SU-DHL-6 (cell line): ENCODE results near the gene DPP9.

ENCODE experiments used
- H2AFZ ChIP-seq: fragments of 200-600 bp; sonication (generic); 2 replicates; pipeline ENCODE4 v1.6.1; 2014; ENCODE audit warnings: low read depth, mild to moderate bottlenecking, moderate library complexity, mixed read lengths, antibody characterized with exemption, low read length; ENCODE audit not compliant: severe bottlenecking
- H3F3A ChIP-seq: fragments of 200-600 bp; shearing (Covaris generic); 2 replicates; pipeline ENCODE4 v1.6.0; 2016; ENCODE audit warnings: antibody characterized with exemption, mild to moderate bottlenecking; ENCODE audit not compliant: insufficient read depth
- H3K27ac ChIP-seq: fragments of 200-600 bp; sonication (generic); 2 replicates; pipeline ENCODE4 v1.5.1; 2016; ENCODE audit warnings: low read depth, mild to moderate bottlenecking, low read length, moderate library complexity, mixed read lengths
- H3K27me3 ChIP-seq: fragments of 200-600 bp; sonication (generic), shearing (Covaris generic); 2 replicates; pipeline ENCODE4 v1.6.0; 2014; ENCODE audit warnings: mild to moderate bottlenecking, low read length
- H3K36me3 ChIP-seq: fragments of 200-600 bp; sonication (generic); 2 replicates; pipeline ENCODE4 v1.6.1; 2014; ENCODE audit warnings: mild to moderate bottlenecking, low read length, mixed read lengths
- H3K4me2 ChIP-seq: fragments of 300-600, 200-600 bp; shearing (Covaris generic), sonication (generic); 2 replicates; pipeline ENCODE4 v1.6.0; 2014; ENCODE audit warnings: low read length, low read depth, mild to moderate bottlenecking; ENCODE audit not compliant: poor library complexity, severe bottlenecking
- H3K4me3 ChIP-seq: fragments of 200-600 bp; sonication (generic); 2 replicates; pipeline ENCODE4 v1.5.1; 2014; ENCODE audit warnings: antibody characterized with exemption, low read length, mild to moderate bottlenecking, mixed read lengths; ENCODE audit not compliant: insufficient read depth, poor library complexity, severe bottlenecking
- H3K79me2 ChIP-seq: fragments of 200-600 bp; sonication (generic); 2 replicates; pipeline ENCODE4 v1.6.1; 2014; ENCODE audit warnings: mild to moderate bottlenecking, low read length, moderate library complexity; ENCODE audit not compliant: insufficient read depth
- H3K9ac ChIP-seq: fragments of 200-600 bp; sonication (generic); 2 replicates; pipeline ENCODE4 v1.7.0; 2014; ENCODE audit warnings: mild to moderate bottlenecking, low read length
- H3K9me2 ChIP-seq: fragments of 200-600 bp; sonication (generic); replicated peaks from 2 replicates; pipeline ENCODE4 v1.6.1; 2014; ENCODE audit warnings: low read length; ENCODE audit not compliant: insufficient read depth
- H3K9me3 ChIP-seq: fragments of 200-600 bp; sonication (generic); 2 replicates; pipeline ENCODE4 v1.6.1; 2014; ENCODE audit warnings: low read length, mixed read lengths; ENCODE audit not compliant: insufficient read depth
- H4K20me1 ChIP-seq: fragments of 200-600 bp; sonication (generic); 2 replicates; pipeline ENCODE4 v1.6.1; 2014; ENCODE audit warnings: low read depth, mild to moderate bottlenecking, antibody characterized with exemption, low read length, moderate library complexity, mixed read lengths
- CTCF ChIP-seq: fragments of 200-600 bp; sonication (generic); IDR thresholded peaks from one replicate; pipeline ENCODE4 v1.5.1; 2017; ENCODE audit warnings: antibody characterized with exemption, mild to moderate bottlenecking, low read length, moderate library complexity; ENCODE audit not compliant: insufficient read depth, poor library complexity, severe bottlenecking
- EZH2phosphoT487 ChIP-seq: fragments of 200-600 bp; sonication (generic), shearing (Covaris generic); conservative IDR thresholded peaks from 2 replicates; pipeline ENCODE4 v1.6.1; 2018; ENCODE audit warnings: mild to moderate bottlenecking, antibody characterized with exemption, low read length, moderate library complexity, mixed read lengths

Gene DPP9

GRCh38 chr19:4640247-4641000 lies 83.2 kb downstream of the DPP9 start:
- H3K9me3 ChIP-seq: no peaks in the 10 kb centered on the region
- peaks cover 14% of the 10 kb centered on the region; the same call in 1 of the 2 replicates for H3K79me2 ChIP-seq
- peak overlapping the region; percentile 76 for H3K9ac ChIP-seq
- no peaks in the 10 kb centered on the region for H3K36me3 ChIP-seq
- peaks cover 10% of the 10 kb centered on the region; the same call in 1 of the 2 replicates for H3F3A ChIP-seq
- no peaks in the 10 kb centered on the region for H3K27me3 ChIP-seq
- H4K20me1 ChIP-seq: no peaks in the 10 kb centered on the region
- no peak overlapping the region for H3K27ac ChIP-seq
- TF ChIP-seq EZH2phosphoT487 (no peak), CTCF (no peak)
- no peaks in the 10 kb centered on the region for H3K9me2 ChIP-seq
- no peak overlapping the region for H2AFZ ChIP-seq
- H3K4me3 ChIP-seq: peak overlapping the region; percentile 72
- H3K4me2 ChIP-seq: peak overlapping the region; percentile 73

- TF ChIP-seq EZH2phosphoT487: no peak
- TF ChIP-seq CTCF: no peak
- no peaks in the 10 kb centered on the region for H4K20me1 ChIP-seq
- H3K9me3 ChIP-seq: no peaks in the 10 kb centered on the region
- H3K36me3 ChIP-seq: no peaks in the 10 kb centered on the region
- H3K9ac ChIP-seq: peak overlapping the region; percentile 76
- no peaks in the 10 kb centered on the region for H3K27me3 ChIP-seq
- peak overlapping the region; percentile 73 for H3K4me2 ChIP-seq
- peak overlapping the region; percentile 43 for H2AFZ ChIP-seq
- peaks cover 14% of the 10 kb centered on the region; the same call in 1 of the 2 replicates for H3K79me2 ChIP-seq
- H3K27ac ChIP-seq: peak overlapping the region; percentile 23
- peak overlapping the region; percentile 72 for H3K4me3 ChIP-seq
- peaks cover 10% of the 10 kb centered on the region; the same call in 1 of the 2 replicates for H3F3A ChIP-seq
- no peaks in the 10 kb centered on the region for H3K9me2 ChIP-seq
Observed at GRCh38 chr19:4639531-4640246, 84.0 kb downstream of the DPP9 start.

- no peaks in the 10 kb centered on the region for H3K36me3 ChIP-seq
- peak within 1 kb of the TSS; percentile 72 for H3K4me3 ChIP-seq
- H3F3A ChIP-seq: peaks cover 10% of the 10 kb centered on the region; the same call in 1 of the 2 replicates
- H3K9me2 ChIP-seq: no peaks in the 10 kb centered on the region
- H3K9me3 ChIP-seq: no peaks in the 10 kb centered on the region
- H3K27ac ChIP-seq: peak within 1 kb of the TSS; percentile 77
- peak within 1 kb of the TSS; percentile 72 for H2AFZ ChIP-seq
- peaks cover 14% of the 10 kb centered on the region; the same call in 1 of the 2 replicates for H3K79me2 ChIP-seq
- TF ChIP-seq CTCF (no peak), EZH2phosphoT487 (no peak)
- H3K4me2 ChIP-seq: peak within 1 kb of the TSS; percentile 77
- peak within 1 kb of the TSS; percentile 76 for H3K9ac ChIP-seq
- no peaks in the 10 kb centered on the region for H4K20me1 ChIP-seq
- H3K27me3 ChIP-seq: no peaks in the 10 kb centered on the region
Observed at GRCh38 chr19:4638828-4639530, 84.7 kb downstream of the DPP9 start, which contains the start of gene TNFAIP8L1. TNFAIP8L1 (plus strand) TSS chr19:4639516; CDS start chr19:4651870, 12,354 bp downstream.
